NT2/D1 (cell line): Measurements from ENCODE around the gene KRT35.
A peak's percentile ranks its signal among the peaks of the same experiment; 100 is the strongest.

Experiments
- DNase-seq: peaks from one replicate; pipeline ENCODE4 v3.0.0-alpha.2; 2011; ENCODE audit warnings: low read depth, low spot score
- H3K27me3 ChIP-seq: 2 replicates; pipeline ENCODE4 v1.6.0; 2011; ENCODE audit warnings: mild to moderate bottlenecking; ENCODE audit not compliant: insufficient read length, insufficient read depth
- H3K36me3 ChIP-seq: 2 replicates; pipeline ENCODE4 v1.6.1; 2011; ENCODE audit warnings: mild to moderate bottlenecking, low read length, mixed read lengths; ENCODE audit not compliant: insufficient read depth, insufficient read length
- H3K4me1 ChIP-seq: 2 replicates; pipeline ENCODE4 v1.5.1; 2011; ENCODE audit not compliant: insufficient read depth, insufficient read length
- H3K4me3 ChIP-seq: 2 replicates; pipeline ENCODE4 v1.5.1; 2011; ENCODE audit warnings: low read depth; ENCODE audit not compliant: insufficient read length
- H3K9ac ChIP-seq: 2 replicates; pipeline ENCODE4 v1.6.0; 2011; ENCODE audit warnings: low read depth; ENCODE audit not compliant: insufficient read length
- H3K9me3 ChIP-seq: 2 replicates; pipeline ENCODE4 v1.5.1; 2011; ENCODE audit warnings: mild to moderate bottlenecking, low read length; ENCODE audit not compliant: insufficient read depth
- SUZ12 ChIP-seq: IDR thresholded peaks from 2 replicates; pipeline ENCODE4 v1.6.1; 2011; ENCODE audit not compliant: insufficient read length, insufficient read depth; ENCODE audit errors: extremely low read depth
- YY1 ChIP-seq: IDR thresholded peaks from 2 replicates; pipeline ENCODE4 v1.6.1; 2011; ENCODE audit not compliant: insufficient read length, insufficient read depth
- ZNF274 ChIP-seq: IDR thresholded peaks from 2 replicates; pipeline ENCODE4 v1.6.1; 2011; ENCODE audit warnings: mild to moderate bottlenecking, low read depth, low read length

Gene KRT35

GRCh38 chr17:41500131-41500911 lies 19.4 kb upstream of the KRT35 start:
- Histone ChIP-seq H3K36me3 (no peaks in the 10 kb centered on the region), H3K4me1 (peaks cover 35% of the 10 kb centered on the region), H3K9me3 (no peaks in the 10 kb centered on the region), H3K27me3 (peaks cover 3% of the 10 kb centered on the region), H3K9ac (peak overlapping the region; percentile 0), H3K4me3 (no peak overlapping the region)
- TF ChIP-seq ZNF274, result no peak
- no peak for TF ChIP-seq YY1
- TF ChIP-seq SUZ12, result no peak
- no peak for DNase-seq

GRCh38 chr17:41499714-41500113 lies 18.8 kb upstream of the KRT35 start:
- no peak for DNase-seq
- TF ChIP-seq SUZ12 (no peak), ZNF274 (no peak), YY1 (no peak)
- H3K4me3 ChIP-seq, result no peak overlapping the region
- H3K9me3 ChIP-seq, result no peaks in the 10 kb centered on the region
- no peaks in the 10 kb centered on the region for H3K36me3 ChIP-seq
- H3K27me3 ChIP-seq, result peaks cover 3% of the 10 kb centered on the region
- peaks cover 35% of the 10 kb centered on the region for H3K4me1 ChIP-seq
- no peak overlapping the region for H3K9ac ChIP-seq

GRCh38 chr17:41498276-41498675 lies 17.3 kb upstream of the KRT35 start:
- Histone ChIP-seq H3K9me3 (no peaks in the 10 kb centered on the region), H3K9ac (no peak overlapping the region), H3K4me3 (no peak overlapping the region), H3K36me3 (no peaks in the 10 kb centered on the region), H3K27me3 (peaks cover 3% of the 10 kb centered on the region), H3K4me1 (peaks cover 37% of the 10 kb centered on the region)
- DNase-seq, result no peak
- TF ChIP-seq ZNF274, result no peak
- no peak for TF ChIP-seq SUZ12
- no peak for TF ChIP-seq YY1

- peaks cover 37% of the 10 kb centered on the region for H3K4me1 ChIP-seq
- H3K36me3 ChIP-seq, result no peaks in the 10 kb centered on the region
- no peaks in the 10 kb centered on the region for H3K9me3 ChIP-seq
- no peak overlapping the region for H3K9ac ChIP-seq
- H3K27me3 ChIP-seq, result peaks cover 3% of the 10 kb centered on the region
- peak; percentile 38 for DNase-seq
- no peak overlapping the region for H3K4me3 ChIP-seq
- TF ChIP-seq ZNF274, result no peak
- no peak for TF ChIP-seq SUZ12
- no peak for TF ChIP-seq YY1
Observed at GRCh38 chr17:41496803-41497484, 16.0 kb upstream of the KRT35 start.

GRCh38 chr17:41494524-41494923 lies 13.6 kb upstream of the KRT35 start:
- no peak overlapping the region for H3K4me3 ChIP-seq
- H3K27me3 ChIP-seq, result peaks cover 2% of the 10 kb centered on the region
- no peaks in the 10 kb centered on the region for H3K9me3 ChIP-seq
- no peak overlapping the region for H3K9ac ChIP-seq
- TF ChIP-seq YY1 (no peak), SUZ12 (no peak), ZNF274 (no peak)
- no peak for DNase-seq
- H3K4me1 ChIP-seq, result peaks cover 18% of the 10 kb centered on the region
- no peaks in the 10 kb centered on the region for H3K36me3 ChIP-seq

GRCh38 chr17:41492771-41493170 lies 11.8 kb upstream of the KRT35 start:
- H3K4me1 ChIP-seq, result peaks cover 10% of the 10 kb centered on the region
- H3K9me3 ChIP-seq, result no peaks in the 10 kb centered on the region
- DNase-seq, result no peak
- H3K36me3 ChIP-seq, result no peaks in the 10 kb centered on the region
- no peak for TF ChIP-seq YY1
- TF ChIP-seq ZNF274, result no peak
- TF ChIP-seq SUZ12, result no peak
- H3K9ac ChIP-seq, result no peak overlapping the region
- H3K4me3 ChIP-seq, result no peak overlapping the region
- H3K27me3 ChIP-seq, result no peaks in the 10 kb centered on the region

- TF ChIP-seq SUZ12 (no peak), YY1 (no peak), ZNF274 (no peak)
- no peak overlapping the region for H3K4me3 ChIP-seq
- no peak for DNase-seq
- no peak overlapping the region for H3K9ac ChIP-seq
- no peaks in the 10 kb centered on the region for H3K27me3 ChIP-seq
- H3K36me3 ChIP-seq, result no peaks in the 10 kb centered on the region
- H3K9me3 ChIP-seq, result no peaks in the 10 kb centered on the region
- peaks cover 10% of the 10 kb centered on the region for H3K4me1 ChIP-seq
Observed at GRCh38 chr17:41492351-41492750, 11.4 kb upstream of the KRT35 start.
